ENCODE data around the gene NUDCD3.
"Not testable (repeated sequence)": the region's sequence is repeated elsewhere in the genome, so short reads cannot be mapped to it uniquely, and the experiment has no call there.

NUDCD3 gene

GRCh38 chr7:44445986-44446671 lies 44.3 kb downstream of the NUDCD3 start:
- no peak for DNase-seq

- DNase-seq, result no peak
These were observed 49.4 kb downstream of the NUDCD3 start for GRCh38 chr7:44441079-44441478.

GRCh38 chr7:44440577-44441078 lies 49.8 kb downstream of the NUDCD3 start:
- DNase-seq, result no peak

- DNase-seq, result no peak
These were observed 50.5 kb downstream of the NUDCD3 start for GRCh38 chr7:44439926-44440325.

- no peak for DNase-seq
These were observed 51.6 kb downstream of the NUDCD3 start for GRCh38 chr7:44438816-44439215.

GRCh38 chr7:44434201-44434600 lies 56.3 kb downstream of the NUDCD3 start:
- DNase-seq, result no peak

GRCh38 chr7:44433255-44434022 lies 57.0 kb downstream of the NUDCD3 start:
- no peak for DNase-seq

GRCh38 chr7:44432381-44432977 lies 58.0 kb downstream of the NUDCD3 start:
- DNase-seq, result no peak

GRCh38 chr7:44431091-44431608 lies 59.3 kb downstream of the NUDCD3 start:
- DNase-seq, result no peak

GRCh38 chr7:44430054-44430453 lies 60.4 kb downstream of the NUDCD3 start:
- DNase-seq, result no peak

GRCh38 chr7:44424762-44425161 lies 65.7 kb downstream of the NUDCD3 start:
- not testable (repeated sequence) for DNase-seq

GRCh38 chr7:44416941-44417340 lies 73.5 kb downstream of the NUDCD3 start:
- DNase-seq, result no peak

GRCh38 chr7:44415510-44415909 lies 74.9 kb downstream of the NUDCD3 start:
- DNase-seq, result no peak

GRCh38 chr7:44415047-44415446 lies 75.4 kb downstream of the NUDCD3 start:
- no peak for DNase-seq

- no peak for DNase-seq
These were observed 79.2 kb downstream of the NUDCD3 start for GRCh38 chr7:44411306-44411705.

GRCh38 chr7:44408596-44408995 lies 81.9 kb downstream of the NUDCD3 start:
- no peak for DNase-seq

- no peak for DNase-seq
These were observed 86.7 kb downstream of the NUDCD3 start for GRCh38 chr7:44403775-44404174.

GRCh38 chr7:44403176-44403759 lies 87.2 kb downstream of the NUDCD3 start:
- no peak for DNase-seq

- DNase-seq, result no peak
These were observed 87.9 kb downstream of the NUDCD3 start for GRCh38 chr7:44402401-44403060.

- DNase-seq, result no peak
These were observed 88.8 kb downstream of the NUDCD3 start for GRCh38 chr7:44401692-44402091.

GRCh38 chr7:44400033-44400511 lies 90.4 kb downstream of the NUDCD3 start:
- no peak for DNase-seq

GRCh38 chr7:44398953-44399574 lies 91.4 kb downstream of the NUDCD3 start:
- no peak for DNase-seq

All from KG1 (cell line).